K562 (cell line): ENCODE data around the gene HDHD5. TPM values are rescaled to one million over a fixed set of nuclear protein-coding genes. Genes with fewer than 3 reads are reported as not detected.

ENCODE experiments used
- ATAC-seq: fragments of 200-7000 bp; cut with Tn5 transposase; 3 replicates; pipeline ENCODE4 v1.9.1; 2020; ENCODE audit warnings: moderate library complexity
- BruUV-seq: library from RNA; stranded (reverse); fragments of 400-500 nt; replicated peaks from 2 replicates; lab custom pipeline; 2021; lab: Mats Ljungman, UMichigan
- CTCF ChIA-PET: fragments of 300-600 bp; formaldehyde crosslinking; extraction: SDS; loops from one replicate; lab custom pipeline; 2021; ENCODE audit warnings: low intra/inter-chr PET ratio; lab: Yijun Ruan, JAX
- POLR2A ChIA-PET: fragments of 300-600, 350-650 bp; sonication (Branson Sonifier 250); formaldehyde crosslinking; extraction: SDS; loops from one replicate; lab custom pipeline; 2021; ENCODE audit warnings: antibody characterized with exemption, inconsistent platforms; lab: Yijun Ruan, JAX
- DNase-seq, 4 experiments: peaks; one replicate each; pipeline versions ENCODE4 v3.0.0 to v3.0.0-alpha.2; 2011 to 2018; ENCODE audit warnings: low spot score in 3 of 4, mixed read lengths in 3 of 4; ENCODE audit errors: extremely low read depth in 1 of 4
- FAIRE-seq: peaks from 2 replicates; lab custom pipeline; 2011; peaks lifted over from hg19 to GRCh38; lab: Jason Lieb, UNC
- H2AFZ ChIP-seq: 2 replicates; pipeline ENCODE4 v1.6.0; 2011; ENCODE audit warnings: low read depth, low read length, control low read depth, inconsistent platforms
- H3K27ac ChIP-seq: fragments of 200-600 bp; 3 replicates; pipeline ENCODE4 v1.8.0; 2011; ENCODE audit warnings: low read depth, mild to moderate bottlenecking, control low read depth, inconsistent platforms, low read length, moderate library complexity, mixed read lengths; ENCODE audit errors: extremely low read depth
- H3K27me3 ChIP-seq, 2 experiments: fragments of 300-600 bp in 1 of 2; 2 replicates in 1 of 2; 3 replicates in 1 of 2; pipeline versions ENCODE4 v1.6.0 to v1.8.0; 2011; ENCODE audit warnings: inconsistent platforms in 2 of 2, low read length in 2 of 2, mild to moderate bottlenecking in 1 of 2, mixed read lengths in 1 of 2, moderate library complexity in 1 of 2; ENCODE audit not compliant: control insufficient read depth in 2 of 2, insufficient read depth in 2 of 2
- H3K36me3 ChIP-seq: fragments of 300-600 bp; 3 replicates; pipeline ENCODE4 v1.8.0; 2011; ENCODE audit warnings: mild to moderate bottlenecking, low read length, inconsistent platforms; ENCODE audit not compliant: control insufficient read depth, insufficient read depth
- H3K4me1 ChIP-seq, 2 experiments: fragments of 200-600 bp in 1 of 2; replicated peaks in 1 of 2; 2 replicates in 1 of 2; 3 replicates in 1 of 2; pipeline versions ENCODE4 v1.5.1 to v1.8.0; 2011; ENCODE audit warnings: inconsistent platforms in 2 of 2, low read length in 2 of 2, mild to moderate bottlenecking in 1 of 2, mixed read lengths in 1 of 2, moderate library complexity in 1 of 2; ENCODE audit not compliant: control insufficient read depth in 2 of 2, insufficient read depth in 2 of 2
- H3K4me2 ChIP-seq: 2 replicates; pipeline ENCODE4 v1.6.1; 2011; ENCODE audit warnings: low read length, control low read depth, inconsistent platforms, mixed read lengths; ENCODE audit not compliant: insufficient read depth
- H3K4me3 ChIP-seq: fragments of 200-600 bp; sonication (generic), shearing (Covaris generic); 2 replicates; pipeline ENCODE4 v1.5.1; 2016; ENCODE audit warnings: control low read depth, inconsistent platforms
- H3K79me2 ChIP-seq: fragments of 200-600 bp; 3 replicates; pipeline ENCODE4 v1.8.0; 2011; ENCODE audit warnings: low read length, inconsistent platforms; ENCODE audit not compliant: control insufficient read depth, insufficient read depth
- H3K9ac ChIP-seq, 2 experiments: 2 replicates each; pipeline versions ENCODE4 v1.6.0 to v1.6.1; 2011; ENCODE audit warnings: low read depth in 2 of 2, low read length in 2 of 2, control low read depth in 1 of 2, inconsistent platforms in 1 of 2, mild to moderate bottlenecking in 1 of 2, mixed read lengths in 1 of 2; ENCODE audit not compliant: insufficient read depth in 1 of 2
- H3K9me1 ChIP-seq: one replicate; pipeline ENCODE4 v1.6.0; 2011; ENCODE audit warnings: inconsistent platforms, mild to moderate bottlenecking, low read length, moderate library complexity; ENCODE audit not compliant: control insufficient read depth, insufficient read depth
- H3K9me3 ChIP-seq: replicated peaks from 2 replicates; pipeline ENCODE4 v1.5.1; 2011; ENCODE audit warnings: low read depth, low read length, inconsistent platforms; ENCODE audit not compliant: control insufficient read depth, insufficient read depth
- H4K20me1 ChIP-seq: replicated peaks from 2 replicates; pipeline ENCODE4 v1.6.1; 2011; ENCODE audit warnings: low read length, inconsistent platforms, mixed read lengths; ENCODE audit not compliant: control insufficient read depth, insufficient read depth
- BRCA1 ChIP-seq, 2 experiments: fragments of 450-650 bp in 1 of 2; sonication (generic) in 1 of 2; formaldehyde crosslinking in 1 of 2; IDR thresholded peaks; 2 replicates each; pipeline versions ENCODE4 v1.5.0 to v1.6.1; 2017 to 2020; ENCODE audit warnings: mild to moderate bottlenecking in 1 of 2, missing genetic modification reagents in 1 of 2
- EWSR1 ChIP-seq: fragments of 450-650 bp; IDR thresholded peaks from 2 replicates; pipeline ENCODE4 v1.6.1; 2018; ENCODE audit warnings: borderline replicate concordance, mild to moderate bottlenecking, low read depth, moderate library complexity; ENCODE audit not compliant: partially characterized antibody
- FOXO4 ChIP-seq: fragments of 450-650 bp; formaldehyde crosslinking; IDR thresholded peaks from 2 replicates; pipeline ENCODE4 v1.4.0; 2020; ENCODE audit warnings: mild to moderate bottlenecking, moderate library complexity
- THRAP3 ChIP-seq: fragments of 450-650 bp; IDR thresholded peaks from 2 replicates; pipeline ENCODE4 v1.6.1; 2016; ENCODE audit warnings: mild to moderate bottlenecking, inconsistent platforms, borderline replicate concordance
- ZNF551 ChIP-seq: fragments of 250-450 bp; sonication (Bioruptor Pico); IDR thresholded peaks from 2 replicates; pipeline ENCODE4 v1.5.0; 2021; ENCODE audit warnings: mild to moderate bottlenecking, moderate library complexity
- WGBS: fragments of 100-300 bp; shearing (Covaris generic); methylation state at CpG from one replicate; pipeline ENCODE4 v1.1.6; 2016; ENCODE audit warnings: low coverage, mixed read lengths; ENCODE audit not compliant: insufficient coverage; ENCODE audit errors: missing lambda C conversion rate; 5-methylcytosine and 5-hydroxymethylcytosine counted together
- in situ Hi-C: fragments of 300-500 bp; cut with MboI; formaldehyde crosslinking; loops from 4 replicates; pipeline ENCODE4 v1.15.0; 2018; ENCODE audit warnings: inconsistent platforms, mixed read lengths
- intact Hi-C: fragments of 100-400 bp; cut with micrococcal nuclease; formaldehyde crosslinking; loops from 2 replicates; pipeline ENCODE4 v1.14.2; 2022
- polyA plus RNA-seq, 8 experiments: library from polyadenylated mRNA; depleted of rRNA in 4 of 8; stranded (reverse) in 5 of 8; unstranded in 3 of 8; fragments of >200 nt; fragmentation: Nextera tagmentation in 2 of 8; fragmentation: Illumina TruSeq in 1 of 8; extraction: Ambion mirVana in 2 of 8; extraction: Trizol in 1 of 8; gene quantifications; 2 replicates each; pipeline versions ENCODE4 v1.2.1 to v1.2.3, GENCODE V29; 2011 to 2014; ENCODE audit warnings: inconsistent platforms in 1 of 8, missing spikeins in 1 of 8
- total RNA-seq, 7 experiments: library from RNA; depleted of rRNA in 6 of 7; stranded (reverse); fragments of >200 nt in 6 of 7; fragmentation: Illumina TruSeq in 2 of 7; extraction: Trizol in 2 of 7; gene quantifications; 2 replicates each; pipeline versions ENCODE4 v1.2.1 to v1.2.3, GENCODE V29; 2011 to 2021; ENCODE audit warnings: low replicate concordance in 1 of 7

Gene HDHD5
- total and polyA plus RNA-seq, 9 of the 15 experiments (the other 6 are each of a cell fraction or from before 2014, with no cell fraction given), result 1.6 to 36.6 (median 24.2) TPM

- Histone ChIP-seq H3K27me3 (no peaks in the 10 kb centered on the region), H3K9me3 (no peaks in the 10 kb centered on the region), H3K4me2 (no peak overlapping the region), H2AFZ (no peak overlapping the region), H3K27ac (no peak overlapping the region), H3K4me1 (peaks cover 1 to 5% of the 10 kb centered on the region in 2 experiments; a peak in 1 of 5 replicates), H3K4me3 (no peak overlapping the region), H3K36me3 (peaks cover 1% of the 10 kb centered on the region; the same call in 1 of the 3 replicates), H3K79me2 (no peaks in the 10 kb centered on the region), H3K9ac (no peak overlapping the region), H3K9me1 (no peaks in the 10 kb centered on the region), H4K20me1 (0 out of 2 replicates have a peak, but pooled peaks cover 3% of the 10 kb centered on the region)
- ChIA-PET POLR2A (no interaction called here), CTCF (interaction anchor here (1.0 kb wide), 1 partner anchor 78 kb away, joined by 3 read pairs; no protein-coding TSS in a partner anchor)
- intact Hi-C loops, result no loop called here
- DNase-seq, result no peak
- BruUV-seq, result no TSS peak
- no peak for TF ChIP-seq EWSR1
- TF ChIP-seq BRCA1 (IDR thresholded peaks at IDR 0.05), result no peak
- TF ChIP-seq BRCA1 (CRISPR knock-in tag; IDR thresholded peaks at IDR 0.05), result no peak
- TF ChIP-seq THRAP3, result no peak
- ATAC-seq, result no peak
- 45% methylated on average over 3 of the region's 3 CpGs for WGBS
- in situ Hi-C loops, result no loop called here
- no peak for FAIRE-seq
These were observed 66.0 kb downstream of the HDHD5 start for GRCh38 chr22:17093081-17093480.

GRCh38 chr22:17091851-17092250 lies 67.2 kb downstream of the HDHD5 start:
- in situ Hi-C loops (no loop called here), intact Hi-C loops (no loop called here)
- no peak overlapping the region for H3K9ac ChIP-seq
- H3K27ac ChIP-seq, result no peak overlapping the region
- WGBS, result 32% methylated on average over 4 of the region's 4 CpGs
- ATAC-seq (no peak), FAIRE-seq (no peak), DNase-seq (no peak)
- no peaks in the 10 kb centered on the region for H3K9me3 ChIP-seq
- no peaks in the 10 kb centered on the region for H3K36me3 ChIP-seq
- peaks cover 12% of the 10 kb centered on the region for H4K20me1 ChIP-seq
- no peaks in the 10 kb centered on the region for H3K27me3 ChIP-seq
- TF ChIP-seq ZNF551 (no peak), FOXO4 (CRISPR knock-in tag) (no peak)
- no TSS peak for BruUV-seq
- H3K4me3 ChIP-seq, result no peak overlapping the region
- H3K4me2 ChIP-seq, result no peak overlapping the region
- ChIA-PET POLR2A (interaction anchor here (0.6 to 0.8 kb wide), 2 partner anchors 50 to 80 kb away, joined by 3 to 4 read pairs; no protein-coding TSS in a partner anchor), CTCF (no interaction called here)
- 0 out of 3 replicates have a peak, but pooled peaks cover 2% of the 10 kb centered on the region for H3K79me2 ChIP-seq
- no peaks in the 10 kb centered on the region; a peak in 3 of 5 replicates for H3K4me1 ChIP-seq
- H2AFZ ChIP-seq, result no peak overlapping the region
- H3K9me1 ChIP-seq, result no peaks in the 10 kb centered on the region
